PC-3 (cell line): Measurements from ENCODE around the gene ITGB1. TPM values are rescaled to one million over a fixed set of nuclear protein-coding genes. Genes with fewer than 3 reads are reported as not detected.
A peak's percentile ranks its signal among the peaks of the same experiment; 100 is the strongest.
"Not testable (repeated sequence)": the region's sequence is repeated elsewhere in the genome, so short reads cannot be mapped to it uniquely, and the experiment has no call there.

Experiments used
- ATAC-seq: fragments of 200-7000 bp; cut with Tn5 transposase; 2 replicates; pipeline ENCODE4 v1.9.1; 2020; ENCODE audit warnings: mild to moderate bottlenecking, moderate library complexity
- BruUV-seq: library from RNA; stranded (reverse); fragments of 400-500 nt; replicated peaks from 2 replicates; lab custom pipeline; 2021; lab: Mats Ljungman, UMichigan
- CTCF ChIA-PET: fragments of 300-600 bp; sonication (Branson Sonifier 250); formaldehyde crosslinking; loops from one replicate; lab custom pipeline; 2022; ENCODE audit warnings: antibody characterized with exemption; lab: Charles Lee
- POLR2A ChIA-PET: fragments of 300-600 bp; sonication (Branson Sonifier 250); formaldehyde crosslinking; loops from one replicate; lab custom pipeline; 2022; ENCODE audit warnings: antibody characterized with exemption; ENCODE audit not compliant: unreplicated experiment; lab: Charles Lee
- DNase-seq: peaks from one replicate; pipeline ENCODE4 v3.0.0-alpha.2; 2015
- H2AFZ ChIP-seq: fragments of 300-600 bp; sonication (generic); 2 replicates; pipeline ENCODE4 v1.6.0; 2016; ENCODE audit warnings: antibody characterized with exemption, low read length
- H3F3A ChIP-seq: fragments of 300-600 bp; sonication (generic); one replicate; pipeline ENCODE4 v1.6.0; 2017; ENCODE audit warnings: antibody characterized with exemption, low read length, control low read depth, mild to moderate bottlenecking; ENCODE audit not compliant: unreplicated experiment
- H3K27ac ChIP-seq: fragments of 300-600 bp; sonication (generic); 2 replicates; pipeline ENCODE4 v1.5.1; 2016; ENCODE audit warnings: mild to moderate bottlenecking, low read length
- H3K27me3 ChIP-seq: fragments of 300-600 bp; sonication (generic); 2 replicates; pipeline ENCODE4 v1.6.1; 2016; ENCODE audit warnings: low read length, mixed read lengths
- H3K36me3 ChIP-seq: fragments of 300-600 bp; sonication (generic); 2 replicates; pipeline ENCODE4 v1.6.1; 2016; ENCODE audit warnings: low read depth, mixed run types, low read length, mixed read lengths
- H3K4me1 ChIP-seq: fragments of 300-600 bp; sonication (generic); 2 replicates; pipeline ENCODE4 v1.5.1; 2016; ENCODE audit warnings: low read length; ENCODE audit not compliant: insufficient read depth
- H3K4me2 ChIP-seq: fragments of 300-600 bp; sonication (generic); 2 replicates; pipeline ENCODE4 v1.6.0; 2016; ENCODE audit warnings: low read length
- H3K4me3 ChIP-seq: fragments of 300-600 bp; sonication (generic); 2 replicates; pipeline ENCODE4 v1.5.1; 2016; ENCODE audit warnings: mild to moderate bottlenecking, low read length, mixed read lengths
- H3K79me2 ChIP-seq: fragments of 300-600 bp; sonication (generic); 2 replicates; pipeline ENCODE4 v1.6.1; 2017; ENCODE audit warnings: low read length, mixed read lengths
- H3K9ac ChIP-seq: fragments of 300-600 bp; sonication (generic); 2 replicates; pipeline ENCODE4 v1.6.0; 2016; ENCODE audit warnings: mild to moderate bottlenecking, low read length
- H3K9me2 ChIP-seq: fragments of 300-600 bp; sonication (generic); replicated peaks from 2 replicates; pipeline ENCODE4 v1.6.1; 2016; ENCODE audit warnings: mixed run types, low read length, mixed read lengths
- H3K9me3 ChIP-seq: fragments of 300-600 bp; sonication (generic); 2 replicates; pipeline ENCODE4 v1.6.1; 2016; ENCODE audit warnings: low read length, mixed read lengths
- H4K20me1 ChIP-seq: fragments of 300-600 bp; sonication (generic); 2 replicates; pipeline ENCODE4 v1.6.1; 2016; ENCODE audit warnings: low read length, mixed read lengths
- CTCF ChIP-seq: fragments of 300-600 bp; sonication (generic); conservative IDR thresholded peaks from 2 replicates; pipeline ENCODE4 v1.5.1; 2017; ENCODE audit warnings: antibody characterized with exemption, low read depth, mild to moderate bottlenecking, low read length
- EZH2 ChIP-seq: fragments of 300-600 bp; sonication (generic); IDR thresholded peaks from one replicate; pipeline ENCODE4 v1.6.1; 2017; ENCODE audit warnings: antibody characterized with exemption, mild to moderate bottlenecking, low read length; ENCODE audit not compliant: unreplicated experiment
- EZH2phosphoT487 ChIP-seq: fragments of 300-600 bp; sonication (generic); IDR thresholded peaks from 2 replicates; pipeline ENCODE4 v1.6.1; 2018; ENCODE audit warnings: mild to moderate bottlenecking, antibody characterized with exemption, low read length, borderline replicate concordance
- intact Hi-C: fragments of 100-400 bp; cut with micrococcal nuclease; formaldehyde crosslinking; loops from 2 replicates; pipeline ENCODE4 v1.9.0; 2023
- total RNA-seq: library from RNA; depleted of rRNA; stranded (reverse); fragments of >200 nt; gene quantifications from 2 replicates; pipeline ENCODE4 v1.2.3, GENCODE V29; 2014

ITGB1 gene
- total RNA-seq, 1 experiment from 2014 or later = 1,010 TPM

DNA sequence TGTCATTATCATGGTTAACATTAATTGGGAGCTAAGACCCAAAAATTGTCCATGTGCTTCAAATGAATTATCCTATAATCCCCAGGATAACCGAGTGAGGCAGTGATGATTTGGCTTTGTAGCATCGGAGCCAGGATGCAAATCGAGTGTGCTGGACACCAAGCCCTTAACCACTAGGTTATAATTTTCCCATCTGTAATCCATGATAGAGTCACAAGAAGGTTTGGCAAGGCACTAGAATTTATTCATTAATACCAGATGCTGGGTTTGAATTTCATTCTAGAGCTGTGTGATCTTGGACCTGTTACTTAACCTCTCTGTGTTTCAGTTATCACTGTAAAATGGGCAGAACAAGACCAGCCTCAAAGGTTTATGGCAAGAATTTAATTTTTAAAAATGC is 21.0 kb upstream of the ITGB1 start:
- peaks cover 39% of the 10 kb centered on the region for H3F3A ChIP-seq
- ATAC-seq = no peak
- H3K4me1 ChIP-seq = peaks cover 45% of the 10 kb centered on the region
- no peaks in the 10 kb centered on the region for H3K36me3 ChIP-seq
- H3K4me3 ChIP-seq = no peak overlapping the region
- ChIA-PET POLR2A (interaction anchor here (0.5 kb wide), 1 partner anchor 16 kb away, joined by 3 read pairs; no protein-coding TSS in a partner anchor), CTCF (no interaction called here)
- BruUV-seq = no TSS peak
- H4K20me1 ChIP-seq = no peaks in the 10 kb centered on the region
- peak overlapping the region; percentile 94 for H3K27ac ChIP-seq
- no peak overlapping the region for H2AFZ ChIP-seq
- intact Hi-C loops = no loop called here
- 0 out of 2 replicates have a peak overlapping the region, but pooled peaks have one; percentile 64 for H3K9ac ChIP-seq
- no peak overlapping the region for H3K4me2 ChIP-seq
- no peaks in the 10 kb centered on the region for H3K27me3 ChIP-seq
- peaks cover 12% of the 10 kb centered on the region for H3K79me2 ChIP-seq
- H3K9me3 ChIP-seq = no peaks in the 10 kb centered on the region
- no peak for TF ChIP-seq EZH2phosphoT487
- TF ChIP-seq EZH2 = no peak
- no peak for TF ChIP-seq CTCF
- no peak for DNase-seq
- no peaks in the 10 kb centered on the region for H3K9me2 ChIP-seq

GRCh38 chr10:32977846-32978809 is 20.1 kb upstream of the ITGB1 start:
- DNase-seq, H4K20me1 ChIP-seq, POLR2A ChIA-PET, H2AFZ ChIP-seq, H3K79me2 ChIP-seq, H3K9me2 ChIP-seq, ATAC-seq, intact Hi-C loops, H3K9ac ChIP-seq, H3K4me3 ChIP-seq, H3K4me2 ChIP-seq, H3K9me3 ChIP-seq, H3K27me3 ChIP-seq, H3K36me3 ChIP-seq, H3K27ac ChIP-seq, CTCF ChIA-PET, BruUV-seq: not testable (repeated sequence)
- Histone ChIP-seq H3F3A (peaks cover 30% of the 10 kb centered on the region), H3K4me1 (peaks cover 40% of the 10 kb centered on the region)

GRCh38 chr10:32976338-32976737 is 18.3 kb upstream of the ITGB1 start:
- no peak overlapping the region for H3K27ac ChIP-seq
- DNase-seq = no peak

More at GRCh38 chr10:32976338-32976737, 18.3 kb upstream of the ITGB1 start:
- H3K36me3 ChIP-seq = no peaks in the 10 kb centered on the region
- TF ChIP-seq EZH2 (no peak), CTCF (no peak), EZH2phosphoT487 (no peak)
- no peaks in the 10 kb centered on the region for H3K9me2 ChIP-seq
- H3K9me3 ChIP-seq = no peaks in the 10 kb centered on the region
- H3K4me3 ChIP-seq = no peak overlapping the region
- no peaks in the 10 kb centered on the region for H4K20me1 ChIP-seq
- H3K9ac ChIP-seq = no peak overlapping the region
- no peak overlapping the region for H2AFZ ChIP-seq
- H3K79me2 ChIP-seq = peaks cover 5% of the 10 kb centered on the region; the same call in 1 of the 2 replicates
- peaks cover 40% of the 10 kb centered on the region for H3K4me1 ChIP-seq
- H3K4me2 ChIP-seq = no peak overlapping the region
- H3F3A ChIP-seq = peaks cover 14% of the 10 kb centered on the region
- ATAC-seq = no peak
- intact Hi-C loops = no loop called here
- no peaks in the 10 kb centered on the region for H3K27me3 ChIP-seq
- ChIA-PET POLR2A (no interaction called here), CTCF (no interaction called here)
- BruUV-seq = no TSS peak
